Measurements from ENCODE around the gene SLC35F1.

DNA sequence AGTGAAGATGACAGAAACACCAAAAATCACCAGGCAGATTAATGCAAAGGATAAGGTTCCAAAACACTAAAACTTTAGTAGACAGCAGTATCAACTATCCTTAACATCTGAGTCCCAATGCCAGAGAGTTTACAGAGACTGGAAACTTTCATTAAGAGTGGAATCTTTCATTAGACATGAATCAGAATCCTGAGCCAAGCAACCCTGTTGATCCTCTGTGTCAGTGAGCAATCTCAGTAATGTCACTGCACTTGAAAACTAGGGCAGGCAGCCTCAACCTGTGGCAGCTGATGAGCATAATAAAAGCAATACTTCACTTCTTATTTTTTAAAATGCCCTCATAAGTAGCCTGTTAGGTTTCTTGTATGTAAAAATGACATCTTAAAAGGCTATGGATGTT is 388.3 kb downstream of the SLC35F1 start:
- TF ChIP-seq MAZ (IDR thresholded peaks at IDR 0.05; ENCODE audit: borderline replicate concordance, low read depth, low read length) (no peak), CTCF (IDR thresholded peaks at IDR 0.05) (no peak), JUN (IDR thresholded peaks at IDR 0.05) (no peak), TP53 (CRISPR knock-in tag; IDR thresholded peaks at IDR 0.05) (no peak)
